IPS-11a (cell line): ENCODE data around the gene CTTNBP2NL.
"Not testable (repeated sequence)": the region's sequence is repeated elsewhere in the genome, so short reads cannot be mapped to it uniquely, and the experiment has no call there.

ENCODE experiments used
- H3K4me3 ChIP-seq: one replicate; pipeline ENCODE4 v1.5.1; 2013; ENCODE audit warnings: low read depth, low read length, control low read depth

CTTNBP2NL gene

DNA sequence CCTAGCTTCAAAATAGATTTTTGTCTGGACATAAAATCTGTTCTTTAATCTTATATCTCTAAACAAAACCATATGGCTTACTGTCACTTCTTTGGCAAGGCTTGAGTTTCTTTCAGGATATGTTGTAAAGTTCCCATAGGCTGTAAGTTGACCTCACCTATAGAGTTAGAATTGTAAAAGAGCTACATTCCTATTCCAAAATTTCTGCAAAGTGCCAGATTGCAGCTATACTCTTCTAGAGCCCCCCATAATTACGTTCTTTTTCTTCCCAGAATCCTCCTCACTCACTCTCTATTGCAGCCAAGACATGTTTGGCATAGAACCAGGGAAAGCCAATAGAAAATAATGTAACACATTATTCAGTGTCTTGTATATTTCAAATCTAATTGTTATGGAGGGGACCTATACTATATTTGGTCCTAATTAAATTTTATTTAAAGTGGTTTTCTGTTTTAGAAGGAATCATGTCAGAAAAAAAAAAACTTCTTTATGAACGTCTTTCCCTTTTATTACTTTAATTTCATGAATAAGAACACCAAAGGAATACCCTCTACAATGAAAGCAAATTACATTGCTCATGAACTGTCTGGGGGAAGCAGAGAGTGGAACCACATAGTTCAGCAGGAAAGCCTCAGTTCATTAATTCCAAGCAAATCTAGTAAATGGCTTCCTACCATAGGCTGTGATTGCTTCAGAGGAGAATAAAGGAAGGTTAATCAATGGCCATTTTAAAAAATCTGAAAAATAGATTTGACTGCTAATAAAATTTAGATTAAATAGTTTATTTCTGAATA is 22.3 kb downstream of the CTTNBP2NL start:
- no peak overlapping the region for H3K4me3 ChIP-seq

- H3K4me3 ChIP-seq: no peak overlapping the region
Observed at GRCh38 chr1:112423207-112423606, 27.2 kb downstream of the CTTNBP2NL start.

- not testable (repeated sequence) for H3K4me3 ChIP-seq
Observed at GRCh38 chr1:112423666-112424065, 27.7 kb downstream of the CTTNBP2NL start.

DNA sequence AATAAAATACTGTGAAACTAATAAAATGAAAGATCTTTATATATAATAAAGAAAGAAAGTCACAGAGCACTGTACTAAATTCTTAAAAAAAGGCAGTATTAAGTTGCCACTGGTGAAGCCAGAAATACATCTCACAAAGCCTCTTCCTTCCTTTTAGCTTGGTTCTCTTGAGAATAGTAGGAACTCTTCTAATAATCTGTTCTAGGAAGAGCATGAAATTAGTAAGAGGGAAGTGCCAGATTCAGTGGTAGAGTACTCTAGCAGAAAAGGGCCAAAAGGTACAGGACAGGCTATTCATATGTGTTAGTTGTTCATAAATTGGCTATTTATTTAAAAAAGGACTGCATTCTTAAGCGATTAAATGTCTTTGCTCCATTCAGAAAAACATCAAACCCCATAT is 33.7 kb downstream of the CTTNBP2NL start:
- no peak overlapping the region for H3K4me3 ChIP-seq

DNA sequence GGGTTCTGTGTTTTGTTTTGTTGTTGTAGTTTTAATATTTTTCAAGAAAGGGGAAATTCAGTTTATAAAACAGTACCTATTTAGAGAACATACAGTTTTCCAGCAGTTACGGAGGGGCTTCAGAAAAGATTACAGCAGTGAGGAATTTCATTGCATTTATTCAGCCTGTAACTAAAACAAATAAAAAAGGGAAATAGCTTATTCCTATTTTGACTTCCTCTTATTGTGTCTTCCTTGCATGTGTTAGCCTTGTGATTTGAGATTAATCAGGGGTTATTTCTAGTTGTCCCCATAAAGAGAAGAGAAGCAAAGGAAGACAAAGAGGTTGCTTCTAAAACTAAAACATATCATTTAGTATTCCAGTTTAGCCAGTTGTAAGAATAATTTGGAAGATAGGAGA is 35.0 kb downstream of the CTTNBP2NL start:
- H3K4me3 ChIP-seq: no peak overlapping the region

- H3K4me3 ChIP-seq: no peak overlapping the region
Observed at GRCh38 chr1:112435448-112435847, 39.4 kb downstream of the CTTNBP2NL start.

DNA sequence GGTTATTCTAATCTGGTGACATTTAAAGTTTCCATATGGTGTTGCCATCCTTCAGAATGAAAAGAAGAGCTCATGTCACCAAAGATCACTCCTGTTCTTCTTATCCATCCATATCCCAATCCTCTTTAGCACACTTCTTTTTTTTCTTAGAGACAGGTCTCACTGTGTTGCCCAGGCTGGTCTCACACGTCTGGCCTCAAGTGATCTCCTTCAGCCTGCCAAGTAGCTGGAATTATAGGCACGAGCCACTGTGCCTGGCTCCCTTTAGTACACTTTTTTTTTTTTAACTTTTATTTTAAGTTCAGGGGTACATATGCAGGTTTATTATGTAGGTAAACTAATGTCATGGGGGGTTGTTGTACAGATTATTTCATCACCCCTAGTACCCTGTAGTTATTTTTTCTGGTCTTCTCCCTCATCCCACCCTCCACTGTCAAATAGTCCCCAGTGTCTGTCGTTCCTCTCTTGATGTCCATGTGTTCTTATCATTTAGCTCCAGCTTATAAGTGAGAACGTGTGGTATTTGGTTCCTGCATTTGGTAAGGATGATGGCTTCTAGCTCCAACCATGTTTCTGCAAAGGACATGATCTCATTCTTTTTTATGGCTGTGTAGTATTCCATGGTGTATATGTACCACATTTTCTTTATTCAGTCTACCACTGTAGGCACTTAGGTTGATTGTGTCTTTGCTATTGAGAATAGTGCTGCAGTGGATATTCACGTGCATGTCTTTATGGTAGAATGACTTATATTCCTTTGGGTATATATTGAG is 40.6 kb downstream of the CTTNBP2NL start:
- no peak overlapping the region for H3K4me3 ChIP-seq

DNA sequence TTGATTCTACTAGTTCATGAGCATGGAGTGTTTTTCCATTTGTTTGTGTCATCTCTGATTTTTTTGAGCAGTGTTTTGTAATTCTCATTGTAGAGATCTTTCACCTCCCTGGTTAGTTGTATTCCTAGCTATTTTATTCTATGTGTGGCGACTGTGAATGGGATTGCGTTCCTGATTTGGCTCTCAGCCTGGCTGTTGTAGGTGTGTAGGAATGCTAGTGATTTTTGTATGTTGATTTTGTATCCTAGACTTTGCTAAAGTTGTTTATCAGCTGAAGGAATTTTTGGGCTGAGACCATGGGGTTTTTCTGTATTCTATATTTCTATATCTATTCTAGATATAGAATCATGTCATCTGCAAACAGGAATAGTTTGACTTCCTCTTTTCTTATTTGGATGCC is 42.1 kb downstream of the CTTNBP2NL start:
- H3K4me3 ChIP-seq: not testable (repeated sequence)

DNA sequence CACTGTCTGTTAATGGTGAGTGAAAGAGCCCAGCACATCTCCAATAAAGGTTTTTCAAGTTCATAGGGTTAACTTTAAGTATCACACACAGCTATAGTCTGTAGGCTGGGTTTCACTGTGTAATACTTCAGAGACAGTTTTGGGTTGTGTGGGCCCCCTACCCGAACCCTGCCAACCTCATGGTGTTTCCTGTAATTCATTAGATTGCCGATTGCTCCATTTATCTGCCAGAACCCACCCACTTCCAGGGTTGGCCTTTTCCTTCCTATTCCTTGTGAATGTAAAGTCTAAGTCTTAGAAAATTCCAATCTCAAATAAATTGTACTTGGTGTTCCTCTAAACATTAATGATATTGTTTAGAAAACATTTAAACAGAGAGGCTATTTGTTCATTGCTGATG is 43.6 kb downstream of the CTTNBP2NL start:
- no peak overlapping the region for H3K4me3 ChIP-seq

GRCh38 chr1:112440574-112440973 is 44.6 kb downstream of the CTTNBP2NL start:
- H3K4me3 ChIP-seq: no peak overlapping the region

GRCh38 chr1:112444269-112444668 is 48.3 kb downstream of the CTTNBP2NL start:
- no peak overlapping the region for H3K4me3 ChIP-seq

DNA sequence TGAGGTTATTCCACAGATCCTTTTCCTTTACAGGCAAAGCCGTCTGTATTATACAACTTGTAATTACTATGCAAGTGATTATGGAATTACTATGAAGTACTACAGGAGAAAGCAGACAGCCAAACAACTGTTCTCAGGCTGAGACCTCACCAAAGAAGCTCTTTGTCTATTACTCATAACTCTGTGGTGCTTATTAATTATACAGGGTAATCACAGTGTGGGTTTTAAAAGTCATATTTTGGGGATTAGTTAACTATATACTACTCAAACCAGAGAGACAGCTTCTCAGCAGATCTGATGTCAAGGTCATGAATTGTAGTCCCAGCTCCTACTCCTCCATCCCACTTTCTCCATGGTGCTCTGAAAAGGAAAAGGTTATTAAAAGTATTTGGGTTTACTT is 49.6 kb downstream of the CTTNBP2NL start:
- no peak overlapping the region for H3K4me3 ChIP-seq

DNA sequence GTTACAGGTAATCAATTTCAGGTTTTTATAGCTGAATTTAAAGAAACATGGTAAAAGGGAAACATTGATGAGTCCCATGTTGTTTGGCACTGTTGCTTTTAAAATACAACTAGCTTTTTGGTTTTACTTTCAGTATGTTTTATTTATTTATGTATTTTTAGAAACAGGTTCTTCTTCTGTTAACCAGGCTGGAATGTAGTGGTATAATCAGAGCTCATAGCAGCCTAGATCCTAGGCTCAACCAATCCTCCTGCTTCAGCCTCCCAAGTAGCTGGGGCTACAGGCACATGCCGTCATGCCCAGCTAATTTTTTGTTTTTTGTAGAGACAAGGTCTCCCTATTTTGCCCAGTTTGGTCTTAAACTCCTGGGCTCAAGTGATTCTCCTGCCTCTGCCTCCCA is 50.4 kb downstream of the CTTNBP2NL start:
- no peak overlapping the region for H3K4me3 ChIP-seq

- H3K4me3 ChIP-seq: no peak overlapping the region
Observed at GRCh38 chr1:112448904-112449629, 53.1 kb downstream of the CTTNBP2NL start.

GRCh38 chr1:112449630-112449983 is 53.6 kb downstream of the CTTNBP2NL start:
- H3K4me3 ChIP-seq: no peak overlapping the region

GRCh38 chr1:112450773-112451172 is 54.8 kb downstream of the CTTNBP2NL start:
- H3K4me3 ChIP-seq: no peak overlapping the region

DNA sequence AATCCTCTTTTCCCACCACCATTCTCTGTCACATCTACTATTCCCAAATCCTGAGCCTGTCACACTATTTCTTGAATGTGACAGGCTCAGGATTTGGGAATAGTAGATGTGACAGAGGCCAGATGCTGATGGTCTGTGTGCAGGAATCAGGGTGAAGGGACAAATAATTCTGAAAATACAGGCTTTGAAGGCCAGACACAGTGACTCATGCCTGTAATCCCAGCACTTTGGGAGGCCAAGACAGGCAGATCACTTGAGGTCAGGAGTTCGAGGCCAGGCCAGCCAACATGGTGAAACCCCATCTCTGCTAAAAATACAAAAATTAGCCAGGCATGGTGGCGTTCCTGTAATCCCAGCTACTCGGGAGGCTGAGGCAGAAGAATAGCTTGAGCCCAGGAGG is 55.3 kb downstream of the CTTNBP2NL start:
- H3K4me3 ChIP-seq: not testable (repeated sequence)

GRCh38 chr1:112453876-112454275 is 57.9 kb downstream of the CTTNBP2NL start:
- no peak overlapping the region for H3K4me3 ChIP-seq

DNA sequence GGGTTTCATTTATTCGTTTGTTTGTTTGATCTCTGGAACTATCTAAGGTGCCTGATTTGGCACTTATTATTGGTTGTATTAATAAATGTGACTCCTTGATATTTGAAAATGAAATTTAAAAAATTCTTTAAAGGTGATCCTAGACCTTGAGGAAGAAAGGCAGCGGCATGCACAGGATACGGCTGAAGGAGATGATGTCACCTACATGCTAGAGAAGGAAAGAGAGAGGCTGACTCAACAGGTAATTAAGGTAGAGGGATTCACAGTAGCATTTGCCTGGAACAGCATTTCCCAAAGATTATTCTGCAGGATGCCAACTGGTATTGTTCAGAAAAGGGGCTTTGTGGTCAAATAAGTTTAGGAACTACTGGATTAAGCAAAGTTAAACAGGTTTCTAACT is 58.3 kb downstream of the CTTNBP2NL start:
- no peak overlapping the region for H3K4me3 ChIP-seq

DNA sequence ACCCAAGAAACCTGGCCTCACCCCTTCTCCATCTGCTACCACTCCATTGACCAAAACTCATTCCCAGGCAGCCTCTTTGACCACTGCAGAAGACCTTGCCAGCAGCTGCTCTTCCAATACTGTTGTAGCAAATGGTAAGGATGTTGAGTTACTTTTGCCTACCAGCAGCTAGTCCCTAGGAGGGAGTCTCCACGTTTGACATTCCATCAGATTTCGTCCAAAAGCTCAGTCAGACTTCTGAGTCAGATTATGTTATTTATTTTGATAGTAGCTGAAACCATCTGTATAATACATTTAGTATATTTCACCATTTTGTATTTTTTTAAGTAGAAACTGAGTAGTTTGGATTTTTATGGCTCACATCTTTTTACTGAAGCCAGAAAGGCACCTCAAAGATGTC is 61.2 kb downstream of the CTTNBP2NL start:
- H3K4me3 ChIP-seq: no peak overlapping the region

DNA sequence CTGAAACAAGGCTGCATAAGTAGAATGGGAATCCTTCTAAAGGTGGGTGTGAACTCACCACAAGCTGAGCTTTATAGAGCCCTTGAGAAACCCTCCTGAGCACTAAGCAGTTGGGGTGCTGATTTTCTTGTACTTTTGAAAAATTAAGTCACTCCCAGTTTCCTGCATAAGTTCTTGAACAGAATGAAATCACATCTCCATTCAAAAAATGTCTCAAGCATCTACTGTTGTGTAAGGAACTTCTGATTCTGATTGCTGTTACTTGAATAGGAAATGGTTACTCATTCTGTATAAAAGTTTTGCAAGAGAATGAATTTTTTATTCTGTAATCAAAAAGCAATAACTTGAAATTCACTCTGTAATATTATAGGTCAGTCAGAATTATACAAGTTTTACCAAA is 61.9 kb downstream of the CTTNBP2NL start:
- H3K4me3 ChIP-seq: no peak overlapping the region

DNA sequence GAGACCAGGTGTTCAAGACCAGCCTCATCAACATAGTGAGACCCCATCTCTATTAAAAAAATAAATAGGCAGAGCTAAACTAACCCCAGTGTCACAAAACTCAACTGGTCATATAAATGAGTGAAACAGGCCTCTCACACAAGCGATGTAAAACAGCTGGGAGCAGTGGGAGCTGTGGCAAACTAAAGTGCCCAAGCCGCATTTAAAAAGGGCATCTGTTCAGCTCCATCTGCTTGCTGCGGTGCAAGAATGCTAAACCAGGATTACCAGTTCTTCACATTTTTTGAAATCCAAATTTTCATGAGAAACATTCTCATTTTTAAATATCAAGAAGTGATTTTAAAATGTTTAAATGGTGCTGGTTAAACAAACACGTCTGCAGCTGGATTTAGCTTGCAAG is 62.7 kb downstream of the CTTNBP2NL start:
- no peak overlapping the region for H3K4me3 ChIP-seq
